GM12872 (cell line): ENCODE data around the gene PIGL.

ENCODE experiments used
- TF ChIP-seq, protein P1 (sequence below): IDR thresholded peaks from 3 replicates; pipeline ENCODE4 v1.5.1; 2011; ENCODE audit warnings: low read depth, mild to moderate bottlenecking, low read length, moderate library complexity; ENCODE audit not compliant: insufficient read depth

PIGL gene

DNA sequence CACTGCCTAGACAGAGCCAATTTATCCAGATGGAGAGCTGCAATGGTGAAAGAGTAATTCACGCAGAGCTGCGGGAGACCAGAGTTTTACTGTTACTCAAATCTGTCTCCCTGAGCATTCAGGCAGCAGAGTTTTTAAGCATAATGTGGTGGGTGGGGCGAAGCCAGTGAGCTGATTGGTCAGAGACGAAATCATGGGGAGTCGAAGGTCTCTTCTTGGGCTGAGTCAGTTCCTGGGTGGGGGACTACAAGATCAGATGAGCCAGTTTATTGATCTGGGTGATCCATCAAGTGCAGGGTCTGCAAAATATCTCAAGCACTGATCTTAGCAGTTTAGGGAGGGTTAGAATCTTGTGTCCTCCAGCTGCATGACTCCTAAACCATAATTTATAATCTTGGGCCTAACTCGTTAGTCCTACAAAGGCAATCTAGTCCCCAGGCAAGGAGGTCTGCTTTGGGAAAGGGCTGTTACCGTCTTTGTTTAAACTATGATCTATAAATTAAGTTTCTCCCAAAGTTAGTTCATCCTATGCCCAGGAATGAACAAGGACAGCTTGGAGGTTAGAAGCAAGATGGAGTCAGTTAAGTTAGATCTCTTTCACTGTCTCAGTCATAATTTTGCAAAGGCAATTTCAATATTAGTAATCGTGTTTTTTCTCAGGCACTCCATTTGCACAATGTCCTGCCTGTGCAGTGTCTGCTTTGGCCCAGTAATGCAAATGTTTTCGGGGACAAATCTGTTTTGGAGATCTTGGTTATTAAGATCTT is 27.0 kb downstream of the PIGL start:
- TF ChIP-seq, protein P1, sequence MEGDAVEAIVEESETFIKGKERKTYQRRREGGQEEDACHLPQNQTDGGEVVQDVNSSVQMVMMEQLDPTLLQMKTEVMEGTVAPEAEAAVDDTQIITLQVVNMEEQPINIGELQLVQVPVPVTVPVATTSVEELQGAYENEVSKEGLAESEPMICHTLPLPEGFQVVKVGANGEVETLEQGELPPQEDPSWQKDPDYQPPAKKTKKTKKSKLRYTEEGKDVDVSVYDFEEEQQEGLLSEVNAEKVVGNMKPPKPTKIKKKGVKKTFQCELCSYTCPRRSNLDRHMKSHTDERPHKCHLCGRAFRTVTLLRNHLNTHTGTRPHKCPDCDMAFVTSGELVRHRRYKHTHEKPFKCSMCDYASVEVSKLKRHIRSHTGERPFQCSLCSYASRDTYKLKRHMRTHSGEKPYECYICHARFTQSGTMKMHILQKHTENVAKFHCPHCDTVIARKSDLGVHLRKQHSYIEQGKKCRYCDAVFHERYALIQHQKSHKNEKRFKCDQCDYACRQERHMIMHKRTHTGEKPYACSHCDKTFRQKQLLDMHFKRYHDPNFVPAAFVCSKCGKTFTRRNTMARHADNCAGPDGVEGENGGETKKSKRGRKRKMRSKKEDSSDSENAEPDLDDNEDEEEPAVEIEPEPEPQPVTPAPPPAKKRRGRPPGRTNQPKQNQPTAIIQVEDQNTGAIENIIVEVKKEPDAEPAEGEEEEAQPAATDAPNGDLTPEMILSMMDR = no peak

DNA sequence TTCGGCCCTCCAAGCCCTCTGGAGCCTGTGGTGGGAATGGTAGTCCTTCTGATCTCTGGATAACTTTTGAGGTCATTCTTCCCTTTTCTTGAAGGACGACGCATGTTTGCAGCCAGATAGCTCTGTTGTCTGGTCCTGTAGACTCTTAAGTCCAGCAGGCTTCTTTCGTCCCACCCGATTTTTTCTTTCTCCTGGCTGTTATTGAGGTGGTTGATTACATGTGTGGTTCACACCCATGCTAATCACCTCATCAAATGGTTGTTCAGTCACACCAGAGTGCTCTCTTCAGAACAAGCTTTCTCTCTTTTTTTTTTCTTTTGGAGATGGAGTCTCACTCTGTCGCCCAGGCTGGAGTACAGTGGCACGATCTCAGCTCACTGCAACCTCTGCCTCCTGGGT is 30.6 kb downstream of the PIGL start:
- TF ChIP-seq, protein P1 = no peak

DNA sequence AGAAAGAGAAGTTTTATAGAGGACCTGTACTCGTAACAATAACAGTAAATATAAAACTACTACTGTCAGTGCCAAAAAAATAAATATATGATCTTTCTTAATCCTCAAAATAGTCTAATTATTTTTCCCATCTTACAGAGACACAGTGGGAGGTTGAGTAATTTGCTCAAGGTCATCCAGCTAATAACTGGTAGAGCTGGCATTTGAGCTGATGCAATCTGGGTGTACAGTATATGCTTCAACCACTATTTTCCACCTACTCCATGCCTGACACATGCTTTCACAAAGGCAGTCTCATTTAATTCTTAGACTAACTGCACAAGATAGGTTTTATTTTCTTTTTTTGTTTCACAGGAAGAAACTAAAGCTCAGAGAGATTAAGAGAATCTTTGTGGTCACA is 33.6 kb downstream of the PIGL start:
- TF ChIP-seq, protein P1 = no peak

DNA sequence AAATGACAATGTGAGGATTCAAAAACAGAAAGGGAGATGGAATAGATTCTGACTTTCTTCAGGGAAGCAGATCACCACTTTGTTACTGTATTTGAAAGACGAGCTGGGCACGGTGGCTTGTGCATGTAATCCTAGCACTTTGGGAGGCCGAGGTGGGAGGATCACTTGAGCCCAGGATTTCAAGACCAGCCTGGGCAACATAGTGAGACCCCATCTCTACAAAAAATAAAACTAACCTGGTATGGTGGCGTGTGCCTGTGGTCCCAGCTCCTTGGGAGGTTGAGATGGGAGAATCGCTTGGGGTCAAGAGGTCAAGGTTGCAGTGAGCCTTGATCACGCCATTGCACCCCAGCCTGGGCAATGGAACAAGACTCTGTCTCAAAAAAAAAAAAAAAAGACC is 34.0 kb downstream of the PIGL start:
- TF ChIP-seq, protein P1 = no peak

DNA sequence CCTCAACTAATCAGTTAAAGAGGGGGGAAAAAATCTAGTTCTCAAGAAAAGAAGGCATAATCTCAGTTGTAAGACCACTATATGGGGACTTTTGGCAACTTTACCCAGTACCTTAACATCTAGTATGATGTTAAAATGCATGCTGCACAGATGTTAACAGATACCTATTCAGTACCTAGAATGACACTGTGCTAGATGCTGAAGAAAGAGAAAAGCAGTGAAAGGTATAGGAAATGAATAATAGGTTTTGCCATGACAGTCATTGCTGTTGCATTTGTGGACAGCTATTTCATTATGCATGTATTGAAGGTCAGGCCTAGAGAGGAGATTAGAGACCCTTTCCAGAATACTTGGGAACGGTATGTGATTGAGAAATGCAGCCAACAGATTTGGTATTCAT is 34.5 kb downstream of the PIGL start:
- TF ChIP-seq, protein P1 = no peak

DNA sequence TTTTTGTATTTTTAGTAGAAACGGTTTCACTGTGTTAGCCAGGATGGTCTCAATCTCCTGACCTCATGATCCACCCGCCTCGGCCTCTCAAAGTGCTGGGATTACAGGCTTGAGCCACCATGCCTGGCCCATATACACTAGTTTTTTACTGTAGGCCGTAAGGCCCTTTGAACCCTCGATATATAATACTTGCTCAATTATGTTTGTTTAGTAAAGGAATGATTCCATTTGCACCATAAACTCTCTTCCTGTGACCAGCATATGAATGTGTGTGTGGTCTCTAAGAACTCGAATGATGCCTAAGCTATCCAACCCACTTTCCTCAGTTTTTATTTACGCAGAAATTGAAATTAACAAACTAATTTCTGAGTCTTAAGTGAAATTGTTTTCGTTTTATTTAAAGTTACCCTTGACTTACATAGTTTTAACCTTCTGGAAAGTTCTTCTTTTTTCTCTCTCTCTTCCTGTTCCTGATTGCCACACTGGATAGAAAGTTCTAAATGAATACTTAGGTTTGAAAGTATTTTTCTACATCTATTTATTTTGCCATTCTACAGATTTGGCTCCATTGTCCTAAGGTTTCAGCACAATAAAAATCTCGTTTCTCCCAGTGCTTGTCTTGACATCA is 37.9 kb downstream of the PIGL start:
- TF ChIP-seq, protein P1 = no peak

DNA sequence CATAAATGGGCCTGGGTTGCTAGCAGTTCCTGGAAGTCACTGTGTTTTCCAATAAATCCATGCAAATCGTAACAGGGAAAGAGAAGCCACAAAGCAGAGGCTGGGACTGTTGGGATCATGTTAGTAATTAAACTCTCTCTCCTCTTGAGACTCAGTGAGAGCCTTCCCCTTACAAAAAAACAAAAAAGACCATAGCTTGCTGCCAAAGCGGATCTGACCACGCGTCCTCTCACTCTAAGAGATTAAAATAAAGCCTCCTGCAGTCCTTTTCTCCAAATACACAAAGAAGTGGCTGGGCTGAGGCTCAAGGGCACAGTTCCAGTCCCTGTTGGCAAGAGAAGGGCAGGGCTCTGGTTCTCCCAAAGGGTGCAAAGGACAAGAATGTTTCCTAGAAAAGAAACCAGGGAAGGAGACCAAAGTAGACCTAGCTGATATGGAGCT is 38.5 kb downstream of the PIGL start:
- TF ChIP-seq, protein P1 = no peak
